H9 (cell line): ENCODE measurements around the gene JPH2. TPM values are rescaled to one million over a fixed set of nuclear protein-coding genes. Genes with fewer than 3 reads are reported as not detected.

Experiments used
- DNase-seq: peaks from one replicate; pipeline ENCODE4 v3.0.0-alpha.2; 2017
- H2AFZ ChIP-seq: one replicate; pipeline ENCODE4 v1.6.1; 2013; ENCODE audit warnings: mild to moderate bottlenecking, low read length, control low read depth, moderate library complexity
- H2AK5ac ChIP-seq: 2 replicates; pipeline ENCODE4 v1.6.1; 2013; ENCODE audit warnings: low read length, control low read depth, mixed read lengths; ENCODE audit not compliant: insufficient read length
- H2BK120ac ChIP-seq: one replicate; pipeline ENCODE4 v1.6.1; 2013; ENCODE audit warnings: low read depth, mild to moderate bottlenecking, low read length, control low read depth, inconsistent platforms; ENCODE audit not compliant: poor library complexity, severe bottlenecking
- H2BK12ac ChIP-seq: 2 replicates; pipeline ENCODE4 v1.6.1; 2013; ENCODE audit warnings: low read length, control low read depth, mixed read lengths, low read depth; ENCODE audit not compliant: insufficient read length
- H2BK15ac ChIP-seq: 2 replicates; pipeline ENCODE4 v1.6.1; 2013; ENCODE audit warnings: low read depth, low read length, control low read depth
- H2BK20ac ChIP-seq: one replicate; pipeline ENCODE4 v1.6.1; 2013; ENCODE audit warnings: low read depth, mild to moderate bottlenecking, low read length, control low read depth, inconsistent platforms; ENCODE audit not compliant: poor library complexity, severe bottlenecking
- H2BK5ac ChIP-seq: 2 replicates; pipeline ENCODE4 v1.6.1; 2013; ENCODE audit warnings: low read length, control low read depth, mixed read lengths; ENCODE audit not compliant: insufficient read length
- H3K14ac ChIP-seq: 2 replicates; pipeline ENCODE4 v1.6.1; 2013; ENCODE audit warnings: low read length, control low read depth; ENCODE audit not compliant: insufficient read depth
- H3K18ac ChIP-seq: 2 replicates; pipeline ENCODE4 v1.6.1; 2013; ENCODE audit warnings: low read depth, mild to moderate bottlenecking, mixed read lengths, low read length, control low read depth; ENCODE audit not compliant: insufficient read length
- H3K23ac ChIP-seq: 2 replicates; pipeline ENCODE4 v1.6.1; 2013; ENCODE audit warnings: low read length, control low read depth, mixed read lengths, low read depth; ENCODE audit not compliant: insufficient read length
- H3K23me2 ChIP-seq: 2 replicates; pipeline ENCODE4 v1.6.1; 2013; ENCODE audit warnings: low read depth, mild to moderate bottlenecking, mixed read lengths, low read length, control low read depth; ENCODE audit not compliant: insufficient read length, poor library complexity, severe bottlenecking
- H3K27ac ChIP-seq: 2 replicates; pipeline ENCODE4 v1.5.1; 2013; ENCODE audit warnings: low read length, control low read depth, mixed read lengths, low read depth; ENCODE audit not compliant: insufficient read length
- H3K27me3 ChIP-seq: 2 replicates; pipeline ENCODE4 v1.6.1; 2013; ENCODE audit warnings: low read length, control low read depth, inconsistent platforms; ENCODE audit not compliant: insufficient read depth
- H3K4ac ChIP-seq: 2 replicates; pipeline ENCODE4 v1.6.1; 2013; ENCODE audit warnings: low read depth, mild to moderate bottlenecking, control low read depth, inconsistent platforms, low read length, moderate library complexity
- H3K4me1 ChIP-seq: 2 replicates; pipeline ENCODE4 v1.6.1; 2013; ENCODE audit warnings: low read length, control low read depth, inconsistent platforms; ENCODE audit not compliant: insufficient read depth
- H3K4me2 ChIP-seq: 2 replicates; pipeline ENCODE4 v1.6.1; 2013; ENCODE audit warnings: low read length, control low read depth, mixed read lengths; ENCODE audit not compliant: insufficient read length, insufficient read depth
- H3K56ac ChIP-seq: 2 replicates; pipeline ENCODE4 v1.6.1; 2013; ENCODE audit warnings: low read depth, mild to moderate bottlenecking, mixed read lengths, low read length, control low read depth; ENCODE audit not compliant: insufficient read length
- H3K79me1 ChIP-seq: 2 replicates; pipeline ENCODE4 v1.6.1; 2013; ENCODE audit warnings: low read depth, mild to moderate bottlenecking, moderate library complexity, low read length, control low read depth, inconsistent platforms; ENCODE audit not compliant: insufficient read depth, poor library complexity, severe bottlenecking
- H3K79me2 ChIP-seq: 2 replicates; pipeline ENCODE4 v1.6.1; 2013; ENCODE audit warnings: low read length, control low read depth, inconsistent platforms; ENCODE audit not compliant: insufficient read depth
- H3K9ac ChIP-seq: 2 replicates; pipeline ENCODE4 v1.6.1; 2013; ENCODE audit warnings: low read length, control low read depth, mixed read lengths; ENCODE audit not compliant: insufficient read length; ENCODE audit errors: extremely low read depth
- H3K9me3 ChIP-seq: one replicate; pipeline ENCODE4 v1.6.1; 2013; ENCODE audit warnings: low read depth, low read length, inconsistent platforms; ENCODE audit not compliant: control insufficient read depth
- H3T11ph ChIP-seq: one replicate; pipeline ENCODE4 v1.6.1; 2013; ENCODE audit warnings: mild to moderate bottlenecking, low read length, control low read depth, inconsistent platforms
- H4K20me1 ChIP-seq: one replicate; pipeline ENCODE4 v1.6.1; 2013; ENCODE audit not compliant: control insufficient read depth, insufficient read length, insufficient read depth
- H4K5ac ChIP-seq: 2 replicates; pipeline ENCODE4 v1.6.1; 2013; ENCODE audit warnings: low read depth, mild to moderate bottlenecking, mixed read lengths, low read length, control low read depth; ENCODE audit not compliant: insufficient read length
- H4K8ac ChIP-seq: replicated peaks from 2 replicates; pipeline ENCODE4 v1.6.1; 2013; ENCODE audit warnings: low read length, control low read depth, mixed read lengths, low read depth; ENCODE audit not compliant: insufficient read length
- H4K91ac ChIP-seq: 2 replicates; pipeline ENCODE4 v1.6.1; 2013; ENCODE audit warnings: low read depth, mild to moderate bottlenecking, moderate library complexity, mixed read lengths, low read length, control low read depth; ENCODE audit not compliant: insufficient read length
- H3K27ac Mint-ChIP-seq, 3 experiments: 2 replicates in 2 of 3; 3 replicates in 1 of 3; pipeline ENCODE4 v1.8.0; 2020 to 2021; ENCODE audit warnings: mixed read lengths in 3 of 3, mild to moderate bottlenecking in 1 of 3, moderate library complexity in 1 of 3
- H3K27me3 Mint-ChIP-seq: 2 replicates; pipeline ENCODE4 v1.8.0; 2021; ENCODE audit warnings: low read depth, mild to moderate bottlenecking, moderate library complexity, mixed read lengths
- H3K36me3 Mint-ChIP-seq, 3 experiments: 2 replicates in 2 of 3; 3 replicates in 1 of 3; pipeline ENCODE4 v1.8.0; 2020 to 2021; ENCODE audit warnings: low read depth in 3 of 3, mixed read lengths in 3 of 3; ENCODE audit not compliant: insufficient read depth in 1 of 3
- H3K4me1 Mint-ChIP-seq, 2 experiments: 2 replicates each; pipeline ENCODE4 v1.8.0; 2020; ENCODE audit warnings: mixed read lengths in 2 of 2
- H3K4me3 Mint-ChIP-seq, 2 experiments: 2 replicates in 1 of 2; 3 replicates in 1 of 2; pipeline ENCODE4 v1.8.0; 2020 to 2021; ENCODE audit warnings: mild to moderate bottlenecking in 2 of 2, mixed read lengths in 2 of 2, moderate library complexity in 1 of 2
- H3K9me3 Mint-ChIP-seq, 2 experiments: 2 replicates in 1 of 2; 3 replicates in 1 of 2; pipeline ENCODE4 v1.8.0; 2020; ENCODE audit warnings: mild to moderate bottlenecking in 2 of 2, mixed read lengths in 2 of 2, moderate library complexity in 1 of 2
- CTCF ChIP-seq: fragments of 200-600 bp; sonication (generic); conservative IDR thresholded peaks from 3 replicates; pipeline ENCODE4 v1.8.0; 2021; ENCODE audit warnings: antibody characterized with exemption, mild to moderate bottlenecking
- WGBS: extraction: QIAGEN DNeasy Blood & Tissue Kit; methylation state at CpG from one replicate; pipeline ENCODE4 v1.1.7; 2013; ENCODE audit warnings: missing lambda C conversion rate, low lambda C conversion rate, mixed read lengths; ENCODE audit not compliant: insufficient read length; ENCODE audit errors: extremely low coverage; 5-methylcytosine and 5-hydroxymethylcytosine counted together
- total RNA-seq: library from RNA; stranded (reverse); gene quantifications from 2 replicates; pipeline ENCODE4 v1.2.1, GENCODE V29; 2021

JPH2 gene
- total RNA-seq, 1 experiment from 2014 or later, result 0.31 TPM

DNA sequence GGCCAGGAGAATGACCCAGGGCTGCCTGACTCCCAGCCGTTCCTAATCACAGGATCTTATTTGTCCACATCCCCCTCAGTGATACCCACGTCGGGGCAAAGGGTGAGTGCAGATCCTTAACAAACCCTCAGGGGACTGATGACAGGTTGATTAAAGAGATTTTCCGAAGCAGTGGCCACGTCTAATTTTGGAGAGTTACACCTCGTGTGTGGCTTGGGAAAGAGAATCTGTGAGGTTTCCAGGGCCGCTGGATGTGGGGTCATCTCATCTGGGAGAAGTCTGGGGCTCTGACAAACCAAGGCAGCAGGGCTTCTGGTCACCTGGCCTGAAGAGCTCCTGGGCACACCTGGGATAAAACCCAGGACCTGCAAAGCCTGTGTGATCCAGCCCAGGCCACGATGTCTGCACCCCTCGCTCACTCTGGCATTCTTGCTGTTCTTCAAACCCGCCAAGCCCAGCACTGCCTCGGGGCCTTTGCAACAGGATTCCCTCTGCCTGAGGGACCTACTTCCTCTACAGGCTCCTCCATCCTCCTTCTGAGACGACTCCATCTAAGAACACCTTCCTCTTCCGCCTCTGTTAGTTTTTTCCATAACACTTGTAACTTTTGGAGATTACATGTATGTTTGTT lies 4.7 kb downstream of the JPH2 start:
- Histone ChIP-seq H3K23me2 (peaks cover 8% of the 10 kb centered on the region), H3K56ac (no peak overlapping the region), H4K91ac (no peak overlapping the region), H3K27me3 (no peaks in the 10 kb centered on the region), H3K79me1 (no peaks in the 10 kb centered on the region), H3K4me2 (no peak overlapping the region), H3K9me3 (no peaks in the 10 kb centered on the region), H3K14ac (no peak overlapping the region), H3K27ac (no peak overlapping the region), H2BK5ac (no peak overlapping the region), H4K20me1 (no peaks in the 10 kb centered on the region), H2BK120ac (no peak overlapping the region), H2BK15ac (no peak overlapping the region), H2AK5ac (no peak overlapping the region), H3K79me2 (no peaks in the 10 kb centered on the region), H3K23ac (no peak overlapping the region), H2BK12ac (no peak overlapping the region), H3K4me1 (peaks cover 5% of the 10 kb centered on the region; the same call in 1 of the 2 replicates), H2AFZ (no peak overlapping the region), H2BK20ac (no peak overlapping the region), H3T11ph (no peak overlapping the region), H4K5ac (no peak overlapping the region), H3K4ac (no peak overlapping the region), H3K9ac (no peak overlapping the region), H4K8ac (no peak overlapping the region), H3K18ac (no peak overlapping the region)
- Mint-ChIP-seq H3K27ac (no peak overlapping the region), H3K27me3 (peaks cover 7% of the 10 kb centered on the region), H3K4me1 (peaks cover 14 to 22% of the 10 kb centered on the region in 2 experiments), H3K9me3 (no peaks in the 10 kb centered on the region), H3K36me3 (no peaks in the 10 kb centered on the region), H3K4me3 (no peak overlapping the region)
- WGBS, result no CpG with 5 or more reads among the region's 13 CpGs
- no peak for TF ChIP-seq CTCF
- DNase-seq, result no peak
